Panc1 (cell line): ENCODE results near the gene TENM3. TPM values are rescaled to one million over a fixed set of nuclear protein-coding genes. Genes with fewer than 3 reads are reported as not detected.

Source experiments
- ATAC-seq: fragments of 200-7000 bp; cut with Tn5 transposase; 2 replicates; pipeline ENCODE4 v1.9.1; 2020; ENCODE audit warnings: mild to moderate bottlenecking, moderate library complexity
- BruUV-seq: library from RNA; stranded (reverse); fragments of 400-500 nt; replicated peaks from 2 replicates; lab custom pipeline; 2021; lab: Mats Ljungman, UMichigan
- CTCF ChIA-PET: fragments of 300-600 bp; sonication (Branson Sonifier 250); formaldehyde crosslinking; loops from one replicate; lab custom pipeline; 2022; ENCODE audit warnings: antibody characterized with exemption; lab: Charles Lee
- POLR2A ChIA-PET: fragments of 300-600 bp; sonication (Branson Sonifier 250); formaldehyde crosslinking; loops from one replicate; lab custom pipeline; 2022; ENCODE audit warnings: antibody characterized with exemption; lab: Charles Lee
- DNase-seq: peaks from one replicate; pipeline ENCODE4 v3.0.0-alpha.2; 2010; ENCODE audit warnings: low read depth, low spot score
- H3K27ac ChIP-seq: 2 replicates; pipeline ENCODE4 v1.5.1; 2011; ENCODE audit warnings: mild to moderate bottlenecking, low read length, inconsistent platforms
- H3K27me3 ChIP-seq: fragments of 200-500 bp; sonication (Bioruptor generic); 2 replicates; pipeline ENCODE4 v1.6.0; 2014; ENCODE audit warnings: low read length, inconsistent platforms; ENCODE audit not compliant: control insufficient read depth, insufficient read depth
- H3K36me3 ChIP-seq: fragments of 200-500 bp; sonication (Bioruptor generic); 2 replicates; pipeline ENCODE4 v1.5.1; 2014; ENCODE audit warnings: inconsistent platforms, mild to moderate bottlenecking, low read length, moderate library complexity; ENCODE audit not compliant: control insufficient read depth, insufficient read depth
- H3K4me1 ChIP-seq: 2 replicates; pipeline ENCODE4 v1.5.1; 2011; ENCODE audit warnings: inconsistent platforms, mild to moderate bottlenecking, low read length, moderate library complexity; ENCODE audit not compliant: control insufficient read depth, insufficient read depth
- H3K4me3 ChIP-seq, 2 experiments: 2 replicates each; pipeline ENCODE4 v1.5.1; 2011 to 2012; ENCODE audit warnings: low read depth in 2 of 2, low read length in 2 of 2, mild to moderate bottlenecking in 2 of 2, inconsistent platforms in 1 of 2, moderate library complexity in 1 of 2
- H3K9me3 ChIP-seq: fragments of 200-500 bp; sonication (Bioruptor generic); 2 replicates; pipeline ENCODE4 v1.5.1; 2014; ENCODE audit warnings: low read depth, mild to moderate bottlenecking, inconsistent platforms, low read length, moderate library complexity; ENCODE audit not compliant: control insufficient read depth, insufficient read depth
- CTCF ChIP-seq: fragments of 450-650 bp; IDR thresholded peaks from 2 replicates; pipeline ENCODE4 v1.5.1; 2017; ENCODE audit warnings: mild to moderate bottlenecking
- POLR2AphosphoS5 ChIP-seq: IDR thresholded peaks from 2 replicates; pipeline ENCODE4 v1.6.1; 2012; ENCODE audit warnings: mild to moderate bottlenecking, low read depth, low read length, moderate library complexity
- REST ChIP-seq, 2 experiments: IDR thresholded peaks; 2 replicates each; pipeline ENCODE4 v1.6.1; 2011 to 2012; ENCODE audit warnings: low read depth in 2 of 2, control low read depth in 1 of 2, low read length in 1 of 2, mild to moderate bottlenecking in 1 of 2, moderate library complexity in 1 of 2; ENCODE audit not compliant: insufficient read depth in 1 of 2
- SIN3A ChIP-seq: IDR thresholded peaks from 2 replicates; pipeline ENCODE4 v1.6.1; 2012; ENCODE audit warnings: low read depth, mild to moderate bottlenecking, low read length, moderate library complexity, borderline replicate concordance; ENCODE audit not compliant: insufficient read depth
- TCF7L2 ChIP-seq: IDR thresholded peaks from 2 replicates; pipeline ENCODE4 v1.6.1; 2011; ENCODE audit warnings: mild to moderate bottlenecking, low read depth, low read length, inconsistent platforms
- in situ Hi-C: cut with HindIII; loops from 2 replicates; pipeline ENCODE4 v1.10.0; 2016; ENCODE audit warnings: low sequenced_read_pairs, low pct_unique_long_range_greater_than_20kb
- intact Hi-C: fragments of 100-400 bp; cut with micrococcal nuclease; formaldehyde crosslinking; loops from one replicate; pipeline ENCODE4 v1.10.0; 2022; ENCODE audit not compliant: unreplicated experiment
- total RNA-seq: library from RNA; stranded (reverse); gene quantifications from one replicate; pipeline ENCODE4 v1.2.1, GENCODE V29; 2021; ENCODE audit not compliant: unreplicated experiment

The TENM3 gene
- total RNA-seq, 1 experiment from 2014 or later, result 0.95 TPM

GRCh38 chr4:182642831-182643230, 399.6 kb downstream of the TENM3 start:
- in situ Hi-C loops, result no loop called here
- Histone ChIP-seq H3K27me3 (no peaks in the 10 kb centered on the region), H3K27ac (no peak overlapping the region), H3K36me3 (no peaks in the 10 kb centered on the region), H3K4me1 (no peaks in the 10 kb centered on the region), H3K9me3 (no peaks in the 10 kb centered on the region), H3K4me3 (no peak overlapping the region)
- DNase-seq, result no peak
- TF ChIP-seq POLR2AphosphoS5 (no peak), CTCF (no peak), TCF7L2 (no peak), SIN3A (no peak), REST (IDR thresholded peaks at IDR 0.05; ENCODE audit: insufficient read depth in 1 of 2, low read depth in 2 of 2, low read length in 1 of 2) (no peak)
- no peak for ATAC-seq
- CTCF ChIA-PET, result no interaction called here
- POLR2A ChIA-PET, result no interaction called here
- no TSS peak for BruUV-seq
- intact Hi-C loops, result no loop called here

- Histone ChIP-seq H3K4me3 (no peak overlapping the region), H3K9me3 (no peaks in the 10 kb centered on the region), H3K36me3 (no peaks in the 10 kb centered on the region), H3K4me1 (no peaks in the 10 kb centered on the region), H3K27me3 (no peaks in the 10 kb centered on the region), H3K27ac (no peak overlapping the region)
- TF ChIP-seq POLR2AphosphoS5, result no peak
- TF ChIP-seq CTCF, result no peak
- TF ChIP-seq SIN3A, result no peak
- no peak for TF ChIP-seq REST (IDR thresholded peaks at IDR 0.05; ENCODE audit: insufficient read depth in 1 of 2, low read depth in 2 of 2, low read length in 1 of 2)
- no peak for TF ChIP-seq TCF7L2
- intact Hi-C loops (no loop called here), in situ Hi-C loops (no loop called here)
- ChIA-PET POLR2A (no interaction called here), CTCF (no interaction called here)
- ATAC-seq (no peak), DNase-seq (no peak)
- BruUV-seq, result no TSS peak
These were observed 400.8 kb downstream of the TENM3 start for GRCh38 chr4:182643801-182644682.
